ENCODE data around the gene DACH1.

The DACH1 gene

DNA sequence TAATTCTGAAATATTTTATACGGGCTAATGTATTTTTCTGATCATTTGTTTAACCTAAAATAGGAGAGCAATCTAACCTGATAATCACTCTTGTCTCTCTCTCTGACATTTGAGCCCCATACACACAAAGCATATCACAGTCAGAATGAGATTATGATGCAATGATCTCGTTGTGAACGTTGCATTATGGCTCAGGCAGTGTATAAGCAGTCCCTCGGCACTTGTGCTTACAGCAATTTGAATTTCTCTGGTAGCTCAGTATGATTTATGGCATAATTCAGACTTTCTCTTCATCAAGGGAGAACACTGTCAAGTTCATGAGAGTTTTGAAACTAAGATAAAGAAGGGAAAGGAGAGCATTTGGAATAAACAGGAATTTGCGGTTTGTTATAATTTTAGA lies 256.1 kb downstream of the DACH1 start:
- DNase-seq (ENCODE audit: low read depth in 2 of 2), result no peak
- H3K4me3 ChIP-seq (replicated peaks in 1 of 2; ENCODE audit: low read depth in 2 of 2, low read length in 2 of 2), result no peak overlapping the region
- TF ChIP-seq, protein P1, sequence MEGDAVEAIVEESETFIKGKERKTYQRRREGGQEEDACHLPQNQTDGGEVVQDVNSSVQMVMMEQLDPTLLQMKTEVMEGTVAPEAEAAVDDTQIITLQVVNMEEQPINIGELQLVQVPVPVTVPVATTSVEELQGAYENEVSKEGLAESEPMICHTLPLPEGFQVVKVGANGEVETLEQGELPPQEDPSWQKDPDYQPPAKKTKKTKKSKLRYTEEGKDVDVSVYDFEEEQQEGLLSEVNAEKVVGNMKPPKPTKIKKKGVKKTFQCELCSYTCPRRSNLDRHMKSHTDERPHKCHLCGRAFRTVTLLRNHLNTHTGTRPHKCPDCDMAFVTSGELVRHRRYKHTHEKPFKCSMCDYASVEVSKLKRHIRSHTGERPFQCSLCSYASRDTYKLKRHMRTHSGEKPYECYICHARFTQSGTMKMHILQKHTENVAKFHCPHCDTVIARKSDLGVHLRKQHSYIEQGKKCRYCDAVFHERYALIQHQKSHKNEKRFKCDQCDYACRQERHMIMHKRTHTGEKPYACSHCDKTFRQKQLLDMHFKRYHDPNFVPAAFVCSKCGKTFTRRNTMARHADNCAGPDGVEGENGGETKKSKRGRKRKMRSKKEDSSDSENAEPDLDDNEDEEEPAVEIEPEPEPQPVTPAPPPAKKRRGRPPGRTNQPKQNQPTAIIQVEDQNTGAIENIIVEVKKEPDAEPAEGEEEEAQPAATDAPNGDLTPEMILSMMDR (IDR thresholded peaks at IDR 0.05; ENCODE audit: low read depth, low read length), result no peak

DNA sequence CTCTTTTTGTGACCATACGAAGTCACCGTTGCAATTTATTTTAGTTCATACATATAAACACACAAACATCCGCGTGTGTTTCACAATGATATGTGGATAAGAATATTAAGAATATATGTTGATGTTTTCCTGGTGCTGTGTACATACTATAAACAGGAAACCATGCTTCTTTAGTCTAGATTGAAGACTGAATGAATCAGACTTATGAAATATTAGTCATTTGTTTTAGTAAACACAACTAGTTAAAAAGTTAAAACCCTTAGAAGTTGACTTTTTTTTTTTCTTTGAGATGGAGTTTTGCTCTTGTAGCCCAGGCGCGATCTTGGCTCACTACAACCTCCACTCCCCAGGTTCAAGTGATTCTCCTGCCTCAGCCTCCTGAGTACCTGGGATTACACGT lies 257.7 kb downstream of the DACH1 start:
- TF ChIP-seq, protein P1 (IDR thresholded peaks at IDR 0.05; ENCODE audit: low read depth, low read length), result no peak
- DNase-seq (ENCODE audit: low read depth in 2 of 2), result no peak
- no peak overlapping the region for H3K4me3 ChIP-seq (replicated peaks in 1 of 2; ENCODE audit: low read depth in 2 of 2, low read length in 2 of 2)

GRCh38 chr13:71607575-71607974 lies 259.4 kb downstream of the DACH1 start:
- TF ChIP-seq, protein P1 (IDR thresholded peaks at IDR 0.05; ENCODE audit: low read depth, low read length), result no peak
- no peak overlapping the region for H3K4me3 ChIP-seq (replicated peaks in 1 of 2; ENCODE audit: low read depth in 2 of 2, low read length in 2 of 2)
- no peak for DNase-seq (ENCODE audit: low read depth in 2 of 2)

DNA sequence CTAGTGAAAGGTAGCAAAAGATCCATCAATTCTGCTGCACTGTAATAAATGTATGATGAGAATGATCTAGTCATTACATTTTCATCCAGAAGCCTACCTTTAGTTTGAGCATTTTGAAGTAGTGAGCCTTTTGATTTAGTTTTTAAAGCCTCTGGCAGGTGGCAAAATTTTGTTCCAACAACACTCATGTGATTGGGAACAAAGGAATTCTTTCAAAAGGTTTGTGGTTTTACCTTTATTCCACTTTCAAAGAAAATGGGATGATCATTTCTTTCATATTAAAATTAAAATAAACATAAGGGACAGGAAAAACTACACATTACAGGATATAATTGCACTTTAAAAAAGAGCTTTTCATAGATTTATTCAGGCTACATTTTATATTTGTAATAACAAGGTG lies 260.2 kb downstream of the DACH1 start:
- TF ChIP-seq, protein P1 (IDR thresholded peaks at IDR 0.05; ENCODE audit: low read depth, low read length), result no peak
- no peak overlapping the region for H3K4me3 ChIP-seq (replicated peaks in 1 of 2; ENCODE audit: low read depth in 2 of 2, low read length in 2 of 2)
- no peak for DNase-seq (ENCODE audit: low read depth in 2 of 2)

DNA sequence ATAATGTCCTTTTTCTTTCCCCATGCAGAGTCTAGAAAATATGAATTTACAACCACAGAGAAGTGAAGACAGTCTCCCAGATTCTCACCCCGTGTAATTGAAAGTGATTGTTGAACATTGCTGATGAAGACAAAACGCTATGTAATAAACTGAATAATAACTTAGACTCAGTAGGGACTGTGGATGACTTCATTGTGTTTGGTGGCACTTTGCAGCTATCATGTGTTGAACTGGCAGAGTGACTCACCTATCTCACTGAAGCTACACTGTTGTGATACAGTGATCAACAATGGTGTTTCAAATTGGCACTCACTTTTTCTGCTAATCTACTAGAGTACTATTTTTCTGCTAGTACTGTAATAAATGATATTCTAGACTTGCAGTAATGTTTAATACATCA lies 261.3 kb downstream of the DACH1 start:
- no peak overlapping the region for H3K4me3 ChIP-seq (replicated peaks in 1 of 2; ENCODE audit: low read depth in 2 of 2, low read length in 2 of 2)
- TF ChIP-seq, protein P1 (IDR thresholded peaks at IDR 0.05; ENCODE audit: low read depth, low read length), result no peak
- DNase-seq (ENCODE audit: low read depth in 2 of 2), result no peak

GRCh38 chr13:71603255-71603654 lies 263.7 kb downstream of the DACH1 start:
- H3K4me3 ChIP-seq (replicated peaks in 1 of 2; ENCODE audit: low read depth in 2 of 2, low read length in 2 of 2), result no peak overlapping the region
- TF ChIP-seq, protein P1 (IDR thresholded peaks at IDR 0.05; ENCODE audit: low read depth, low read length), result no peak
- no peak for DNase-seq (ENCODE audit: low read depth in 2 of 2)

- no peak for DNase-seq (ENCODE audit: low read depth in 2 of 2)
- H3K4me3 ChIP-seq (replicated peaks in 1 of 2; ENCODE audit: low read depth in 2 of 2, low read length in 2 of 2), result no peak overlapping the region
- TF ChIP-seq, protein P1 (IDR thresholded peaks at IDR 0.05; ENCODE audit: low read depth, low read length), result no peak
These were observed 264.7 kb downstream of the DACH1 start for GRCh38 chr13:71602344-71602743.
